Activated effector memory CD4-positive, alpha-beta T cell treated with anti-CD3 and anti-CD28 coated beads, Interleukin-2, amount 50 U/mL, for 16 hours (primary cell): ENCODE results near the gene CCDC107.

Experiments used
- DNase-seq: peaks from one replicate; pipeline ENCODE4 v3.0.0-alpha.2; 2020

Gene CCDC107

DNA sequence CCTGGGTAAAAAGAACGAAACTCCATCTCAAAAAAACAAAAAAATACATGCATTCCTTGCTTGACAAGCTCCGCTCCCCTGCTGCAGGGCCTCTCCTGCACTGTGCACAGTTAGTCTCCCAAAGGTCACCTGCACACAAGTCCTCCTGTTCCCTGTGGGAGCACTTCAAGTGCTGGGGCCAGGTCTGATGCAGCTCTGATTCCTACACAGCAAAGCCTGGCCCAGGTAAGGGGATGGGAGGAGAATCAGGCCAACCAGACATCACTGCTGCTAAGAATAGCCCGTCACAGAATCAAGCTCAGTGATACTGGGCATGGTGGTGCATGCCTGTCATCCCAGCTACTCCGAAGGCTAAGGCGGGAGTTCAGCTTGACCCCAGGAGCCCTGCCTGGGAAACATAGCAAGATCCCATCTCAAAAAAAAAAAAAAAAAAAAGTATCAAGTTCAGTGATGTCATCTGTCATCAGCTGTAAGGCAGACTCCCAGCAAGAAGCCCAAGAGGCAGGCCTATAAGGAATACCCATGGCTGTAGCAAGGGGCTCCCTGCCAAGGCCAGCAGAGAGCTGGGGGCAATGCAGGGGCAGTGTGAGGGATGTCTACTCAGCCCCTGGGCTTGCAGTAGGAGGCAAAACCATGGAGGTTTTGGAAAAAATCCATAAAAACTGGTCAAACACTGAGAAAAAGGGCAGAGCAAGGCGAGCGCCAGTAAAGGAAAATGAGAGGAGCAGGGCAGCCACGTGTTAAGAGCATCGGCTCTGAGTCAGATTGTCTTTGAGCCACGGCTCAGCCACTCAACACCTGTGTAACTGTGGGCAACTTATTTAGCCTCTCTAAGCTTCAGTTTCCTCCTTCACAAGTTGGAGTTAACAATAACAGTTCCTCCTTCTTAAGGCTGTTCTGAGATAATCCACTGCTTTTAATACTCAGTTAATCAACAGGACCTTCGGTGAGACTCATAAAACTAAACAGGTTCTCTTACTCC, 28.4 kb downstream of the CCDC107 start:
- DNase-seq: no peak

DNA sequence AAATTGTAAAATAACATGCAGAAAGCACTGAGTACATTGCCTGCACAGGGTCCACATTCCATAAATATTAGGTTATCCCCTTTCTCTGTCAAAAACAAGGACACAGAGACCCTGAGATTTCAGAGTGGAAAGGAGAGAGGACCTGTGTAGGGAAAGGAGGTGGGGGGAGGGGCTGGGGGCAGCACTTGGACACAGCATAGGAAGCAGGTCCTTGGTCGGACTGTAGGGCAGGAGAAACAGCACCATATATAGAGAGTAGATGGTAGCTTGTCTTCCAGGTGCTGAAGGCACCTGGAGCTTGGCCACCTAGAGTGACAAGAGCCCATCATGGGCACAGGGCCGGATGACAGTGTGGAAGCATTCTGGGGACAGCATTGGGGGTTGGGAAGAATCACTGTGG, 29.2 kb downstream of the CCDC107 start:
- DNase-seq: no peak

DNA sequence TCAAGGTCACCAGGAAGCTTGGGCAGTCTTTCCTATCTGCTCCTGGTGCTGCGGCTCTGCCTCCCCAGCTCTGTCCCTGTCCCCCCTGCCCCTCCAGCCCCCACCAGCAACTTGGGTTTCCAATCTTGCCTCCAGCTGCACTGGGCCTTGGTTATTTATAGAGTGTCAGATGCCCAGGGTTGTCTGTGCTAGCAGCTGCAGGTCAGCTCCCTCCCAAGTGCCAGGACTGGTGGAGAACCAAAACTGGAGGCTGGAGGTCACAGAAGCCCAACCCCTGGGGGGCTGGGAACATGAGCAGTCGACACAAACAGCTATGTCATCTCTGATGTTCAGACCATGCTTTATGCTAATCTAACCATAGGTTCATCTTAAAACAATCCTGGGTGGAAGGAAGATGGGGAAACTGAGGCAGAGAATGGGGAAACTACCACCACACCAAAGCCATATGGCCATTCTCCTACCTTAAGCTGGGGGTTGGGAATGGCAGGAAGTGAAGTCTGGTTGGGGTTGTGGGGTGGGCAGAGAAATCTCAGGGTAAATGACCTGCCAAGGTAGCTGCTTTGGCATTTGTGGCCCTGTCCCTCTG, 30.0 kb downstream of the CCDC107 start:
- no peak for DNase-seq

DNA sequence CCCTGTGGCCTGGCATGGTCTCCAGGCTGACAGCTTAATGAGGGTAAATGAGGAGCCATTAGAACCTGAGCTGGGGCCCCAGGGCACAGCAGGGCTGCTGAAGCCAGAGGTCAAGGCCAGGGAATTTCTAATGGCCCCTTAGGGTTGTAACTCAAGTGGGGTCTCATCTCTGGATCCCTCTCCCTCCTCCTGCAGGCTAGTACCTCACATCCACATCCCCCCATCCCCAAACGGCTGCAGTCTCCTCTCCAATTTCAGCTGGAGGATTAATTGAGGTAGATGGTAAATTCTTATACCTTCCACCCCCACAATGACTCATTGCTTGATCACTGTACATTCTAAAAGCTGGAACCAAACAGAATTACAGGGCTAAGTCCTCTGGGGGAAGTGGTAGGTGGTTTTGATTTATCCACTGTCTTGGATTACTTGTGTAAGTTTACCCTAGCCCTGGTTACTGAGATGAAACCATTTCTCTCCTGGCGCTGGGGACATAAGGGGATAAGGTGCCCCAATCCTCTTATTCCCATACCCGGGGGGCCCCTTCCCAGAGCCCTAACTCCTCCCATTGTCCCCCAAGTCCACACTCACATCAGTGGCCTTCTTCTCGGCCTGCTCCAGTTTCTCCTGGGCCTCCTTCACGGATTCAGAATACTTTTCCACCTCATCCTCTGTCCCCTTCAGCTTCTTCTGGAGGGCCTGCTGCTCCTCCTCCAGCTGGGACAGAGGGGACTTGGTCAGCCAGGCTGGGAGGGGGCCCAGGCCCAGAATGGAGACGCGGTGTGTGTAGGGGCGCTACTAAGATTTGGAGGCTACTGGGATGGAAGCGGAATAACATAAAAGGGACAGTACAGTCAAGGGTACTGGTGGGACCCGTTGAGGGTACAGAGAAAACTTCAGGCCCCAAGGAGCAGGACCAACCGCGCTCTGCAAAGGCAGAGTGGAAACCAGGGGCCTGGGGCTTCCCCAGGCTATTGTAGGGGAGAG, 30.8 kb downstream of the CCDC107 start:
- no peak for DNase-seq

DNA sequence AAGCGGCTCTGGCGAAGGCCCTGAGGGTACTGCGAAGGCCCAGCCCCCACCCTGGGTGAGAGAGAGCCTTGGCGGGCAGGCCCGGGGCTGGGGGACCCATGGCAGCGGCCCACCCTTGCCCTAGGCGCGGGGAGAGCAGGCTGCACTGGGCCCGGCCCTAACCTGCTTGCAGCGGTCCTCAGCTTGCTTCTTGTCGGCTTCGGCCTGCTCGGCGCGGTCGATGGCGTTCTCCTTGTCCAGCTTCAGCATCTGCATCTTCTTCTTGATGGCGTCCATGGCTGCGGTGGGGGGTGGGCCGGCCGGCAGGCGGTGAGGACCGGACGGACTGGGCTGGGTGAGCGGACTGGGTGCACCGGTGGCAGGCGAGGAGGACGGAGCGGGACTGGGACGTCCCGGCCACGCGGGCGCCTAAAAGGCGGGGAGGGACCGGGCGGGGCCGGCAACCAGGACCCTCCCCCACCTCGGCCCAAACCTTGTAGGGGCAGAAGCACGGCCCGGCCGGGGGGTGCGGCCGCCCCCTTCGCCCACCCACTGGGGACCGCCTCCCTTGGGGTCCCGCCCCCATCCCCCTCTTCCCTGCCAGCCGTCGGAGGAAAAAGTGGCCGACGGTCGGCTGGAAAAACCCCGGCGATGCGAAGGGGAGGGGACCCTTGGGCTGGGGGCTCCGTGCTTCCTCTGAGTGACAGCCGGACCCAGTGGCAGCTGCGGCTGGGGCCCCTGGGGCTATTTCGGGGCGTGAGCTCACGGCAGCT, 31.6 kb downstream of the CCDC107 start, which contains the start of gene TPM2:
Gene TPM2, minus strand, starts transcription at position 384 of the 752 bp plus-strand sequence. Its CDS starts 108 bp downstream, at position 276.
- DNase-seq: no peak

DNA sequence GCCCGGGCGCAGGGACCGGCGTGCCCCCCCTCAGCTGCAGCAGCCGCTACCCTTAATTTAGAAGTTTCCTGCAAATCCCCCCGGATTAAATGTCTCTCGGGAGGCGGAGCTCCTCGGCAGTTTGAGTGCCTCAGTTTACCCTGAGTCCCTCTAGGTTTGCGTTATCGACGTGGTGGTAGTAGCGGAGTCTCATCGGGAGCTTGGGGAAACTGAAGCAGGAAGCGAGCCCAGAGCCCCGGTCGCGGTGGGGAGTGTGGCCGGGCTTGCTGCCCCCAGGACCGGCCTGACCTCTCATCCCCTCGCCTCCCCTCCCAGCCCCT, 32.2 kb downstream of the CCDC107 start:
- DNase-seq: no peak

DNA sequence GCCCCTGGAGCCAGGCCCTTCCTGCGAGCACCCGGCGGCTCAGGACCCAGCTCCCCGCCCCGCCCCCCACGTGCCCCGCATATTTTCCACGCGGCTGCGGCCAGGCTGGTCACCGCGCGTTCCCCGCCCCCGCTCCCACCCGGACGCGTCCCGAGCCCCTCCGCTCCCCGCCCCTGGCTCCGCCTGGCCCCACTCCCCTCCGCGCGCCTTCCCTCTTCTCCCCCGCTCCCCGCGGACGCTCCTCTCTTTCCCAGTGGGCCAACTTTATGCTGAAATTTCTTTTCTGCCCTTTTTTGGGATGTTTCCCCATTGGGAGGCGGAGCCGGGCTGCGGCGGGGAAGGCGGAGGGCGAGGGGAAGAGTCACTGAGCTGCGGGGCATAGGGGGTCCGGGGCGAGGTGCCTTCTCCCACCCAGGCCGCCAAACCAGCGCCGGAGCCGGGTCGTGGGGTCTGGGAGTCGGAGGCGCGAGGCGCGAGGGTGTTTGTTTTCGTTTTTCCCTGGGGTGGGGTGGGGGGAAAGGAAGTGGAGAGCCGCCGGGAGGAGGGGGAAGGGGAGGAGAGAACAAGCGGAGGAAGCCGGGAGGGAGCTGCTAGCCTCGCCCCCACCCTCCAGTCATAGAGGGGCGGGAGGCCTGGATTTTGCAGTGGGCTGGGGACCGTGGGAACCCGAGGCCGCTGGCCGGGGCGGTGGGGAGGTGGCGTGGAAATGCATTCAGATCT, 32.7 kb downstream of the CCDC107 start:
- peak; percentile 79 for DNase-seq

DNA sequence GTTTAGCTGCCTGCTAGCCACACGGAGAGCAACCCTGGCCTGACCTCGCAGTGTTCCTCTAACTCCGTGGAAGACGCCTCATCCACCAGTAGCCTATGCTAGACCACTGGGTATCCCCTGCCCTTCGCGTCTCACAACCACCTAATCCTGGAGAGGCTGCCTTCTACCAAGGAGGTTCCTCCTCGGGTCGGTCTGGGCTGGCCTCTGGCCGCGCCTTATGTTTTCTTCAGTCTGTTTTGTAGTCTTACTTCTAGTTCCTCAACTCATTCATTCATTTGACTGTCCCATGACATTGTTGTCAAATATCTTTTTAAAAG, 33.2 kb downstream of the CCDC107 start:
- DNase-seq: no peak

DNA sequence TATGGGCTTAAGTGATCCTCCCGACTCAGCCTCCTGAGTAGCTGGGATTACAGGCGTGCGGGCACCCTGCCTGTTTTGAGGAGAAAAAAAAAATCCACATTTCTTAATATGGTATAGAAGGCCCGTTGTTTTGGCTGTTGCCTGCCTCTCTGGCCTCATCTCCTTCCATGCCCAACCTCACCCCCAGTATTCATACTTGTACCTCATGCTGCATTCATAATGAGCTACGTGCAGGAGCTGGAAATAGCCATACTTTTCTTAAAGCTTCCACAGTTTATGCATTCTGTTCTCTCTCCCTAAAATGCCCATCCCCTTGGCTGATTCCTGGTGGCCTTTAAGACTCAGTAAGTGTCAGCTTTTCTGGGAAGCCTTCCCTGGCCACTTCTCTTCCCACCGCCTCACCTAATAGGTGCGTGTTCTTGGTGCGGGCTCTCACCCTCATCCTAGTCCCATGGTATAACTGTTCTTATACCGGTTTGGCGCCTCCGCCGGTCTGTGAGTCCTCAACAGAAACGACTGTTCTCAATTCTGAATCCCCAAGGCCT, 33.7 kb downstream of the CCDC107 start:
- DNase-seq: no peak

DNA sequence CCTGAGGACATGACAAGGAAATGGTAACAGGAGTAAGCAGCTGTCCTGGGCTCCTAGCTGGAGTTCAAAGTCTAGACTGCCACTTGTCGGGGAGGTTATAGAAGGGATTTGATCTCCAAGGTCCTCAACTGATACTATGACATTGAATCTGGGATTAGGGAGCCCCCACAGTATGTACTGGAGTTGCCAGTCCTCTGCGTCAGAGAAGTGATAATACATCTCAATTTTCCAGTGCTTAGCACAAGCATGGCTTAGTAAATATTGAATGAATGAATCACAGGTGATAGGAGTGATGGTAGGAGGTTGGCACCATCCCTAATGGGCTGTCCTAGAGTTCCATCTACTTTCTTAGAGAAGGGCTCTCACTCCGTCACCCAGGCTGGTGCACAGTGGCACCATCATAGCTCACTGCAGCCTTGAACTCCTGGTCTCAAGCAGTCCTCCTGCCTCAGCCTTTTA, 37.9 kb downstream of the CCDC107 start:
- no peak for DNase-seq

DNA sequence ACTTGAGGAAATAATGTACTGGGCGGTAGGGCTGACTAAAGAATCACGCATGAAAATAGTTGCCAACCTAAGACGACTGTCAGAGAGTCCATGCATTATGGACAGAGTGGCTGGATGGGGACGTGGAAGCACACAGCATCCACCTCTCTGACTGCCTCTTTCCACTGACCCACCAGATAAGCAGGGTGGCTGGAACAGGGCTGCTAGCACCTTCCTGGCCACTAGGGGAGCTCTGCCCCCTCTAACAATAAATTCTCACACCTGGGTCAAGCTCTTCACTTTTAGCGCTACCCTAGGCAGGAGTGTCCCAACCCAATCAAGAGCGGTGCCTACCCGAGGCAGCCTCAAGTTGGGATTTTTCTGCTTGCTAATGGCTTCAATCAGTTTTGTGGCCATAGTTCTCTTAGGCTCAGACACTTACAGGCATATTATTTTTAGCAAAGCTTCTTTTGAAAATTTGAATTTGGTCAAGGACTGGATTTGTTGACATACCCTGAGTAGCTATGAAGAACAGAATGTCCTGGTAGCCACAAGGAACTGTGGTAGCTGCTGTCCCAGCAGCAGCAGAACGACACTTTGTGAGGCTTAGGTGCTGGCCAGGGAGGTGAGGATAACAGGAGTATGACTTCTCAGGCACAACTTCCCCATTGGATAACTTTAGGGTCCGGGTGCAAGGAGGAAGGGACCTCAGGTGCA, 38.6 kb downstream of the CCDC107 start:
- peak; percentile 85 for DNase-seq

DNA sequence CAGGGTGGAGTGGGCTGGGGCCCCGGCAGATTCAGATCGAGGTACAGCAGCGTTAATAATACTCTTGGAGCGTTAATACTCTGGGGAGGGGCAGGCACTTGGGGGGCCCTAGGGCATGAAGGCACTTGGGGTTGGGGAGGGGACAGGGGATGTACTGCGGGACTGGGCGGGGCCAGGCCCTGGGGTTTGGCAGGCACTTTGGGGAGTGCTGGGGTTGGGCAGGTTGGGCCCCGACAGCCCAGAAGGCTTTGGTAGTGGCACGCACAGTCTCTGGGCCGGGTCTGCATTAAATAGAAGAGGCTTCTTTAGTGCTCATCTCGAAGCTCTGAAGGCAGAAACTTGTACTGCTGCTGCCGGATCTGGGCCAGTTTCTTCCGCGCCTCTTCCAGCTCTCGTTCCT, 39.4 kb downstream of the CCDC107 start:
- no peak for DNase-seq

DNA sequence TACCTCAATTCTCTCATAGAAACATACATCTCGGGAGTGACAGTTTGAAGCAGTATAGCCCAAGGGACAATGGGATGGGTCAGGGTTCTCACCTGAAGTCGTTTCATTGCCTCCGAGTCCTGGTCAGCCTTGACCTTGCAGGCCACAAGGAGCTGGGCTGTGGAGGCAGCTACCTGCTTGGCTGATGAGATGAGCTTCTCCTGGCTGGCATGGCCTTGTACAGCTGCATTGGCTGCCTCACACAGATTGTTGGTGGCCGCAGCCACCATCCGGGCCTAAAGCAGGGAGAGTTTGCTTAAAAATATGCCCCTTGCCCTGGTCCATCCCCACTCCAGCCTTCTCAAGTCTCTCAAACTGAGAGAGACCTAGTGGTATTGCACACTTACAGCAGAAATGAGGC, 40.1 kb downstream of the CCDC107 start:
- DNase-seq: no peak

DNA sequence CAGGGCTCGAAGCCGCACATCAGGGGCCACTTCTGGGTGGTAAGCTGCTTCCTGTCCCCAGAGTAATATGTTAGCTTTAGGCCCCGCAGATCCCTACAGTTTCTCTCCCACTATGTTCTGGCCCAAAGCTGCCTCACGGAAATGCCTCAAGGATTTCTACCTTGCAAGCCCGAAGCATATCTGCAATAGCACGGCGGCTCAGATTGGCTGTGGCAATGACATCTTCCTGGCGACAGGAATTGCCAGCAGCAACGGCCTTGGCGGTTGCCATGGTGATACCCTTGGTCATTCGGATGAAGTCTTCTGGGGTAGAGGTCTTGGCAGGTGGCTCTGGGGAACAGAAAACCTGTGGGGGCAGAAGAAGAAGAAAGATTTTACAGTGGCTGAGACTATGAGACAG, 41.9 kb downstream of the CCDC107 start:
- no peak for DNase-seq

DNA sequence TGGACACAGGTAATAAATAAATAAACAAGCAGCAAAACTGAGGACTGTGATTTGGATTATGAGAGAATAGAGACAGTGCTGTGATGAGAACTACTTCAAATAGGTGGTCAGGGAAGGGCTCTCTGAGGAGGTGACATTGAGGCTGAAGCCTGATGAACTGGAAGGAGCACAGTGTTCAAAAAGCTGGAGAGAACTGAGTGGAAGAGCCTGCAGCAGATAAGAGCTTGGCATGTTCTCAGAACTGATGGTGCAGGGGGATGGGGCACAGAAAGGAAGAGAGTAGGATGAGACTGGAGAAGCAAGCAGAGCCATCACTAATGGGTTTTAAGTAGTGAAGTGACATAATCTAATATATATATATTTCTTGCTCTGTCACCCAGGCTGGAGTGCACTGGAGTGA, 42.9 kb downstream of the CCDC107 start:
- no peak for DNase-seq

DNA sequence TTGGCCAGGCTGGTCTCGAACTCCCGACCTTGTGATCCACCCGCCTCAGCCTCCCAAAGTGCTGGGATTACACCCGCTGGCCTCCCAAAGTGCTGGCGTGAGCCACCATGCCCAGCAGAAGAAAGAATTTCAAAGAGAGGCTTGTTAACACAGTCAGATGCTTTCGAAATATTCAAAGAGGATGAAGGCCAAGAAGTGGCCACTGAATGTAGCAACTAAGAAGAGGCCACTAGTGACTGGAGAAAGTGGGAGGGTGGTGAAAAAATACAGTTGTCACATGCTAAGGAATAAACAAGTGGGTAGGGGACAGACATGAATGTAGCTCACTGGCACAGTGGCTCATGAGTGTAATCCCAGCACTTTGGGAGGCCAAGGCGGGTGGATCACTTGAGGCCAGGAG, 44.6 kb downstream of the CCDC107 start:
- DNase-seq: no peak

DNA sequence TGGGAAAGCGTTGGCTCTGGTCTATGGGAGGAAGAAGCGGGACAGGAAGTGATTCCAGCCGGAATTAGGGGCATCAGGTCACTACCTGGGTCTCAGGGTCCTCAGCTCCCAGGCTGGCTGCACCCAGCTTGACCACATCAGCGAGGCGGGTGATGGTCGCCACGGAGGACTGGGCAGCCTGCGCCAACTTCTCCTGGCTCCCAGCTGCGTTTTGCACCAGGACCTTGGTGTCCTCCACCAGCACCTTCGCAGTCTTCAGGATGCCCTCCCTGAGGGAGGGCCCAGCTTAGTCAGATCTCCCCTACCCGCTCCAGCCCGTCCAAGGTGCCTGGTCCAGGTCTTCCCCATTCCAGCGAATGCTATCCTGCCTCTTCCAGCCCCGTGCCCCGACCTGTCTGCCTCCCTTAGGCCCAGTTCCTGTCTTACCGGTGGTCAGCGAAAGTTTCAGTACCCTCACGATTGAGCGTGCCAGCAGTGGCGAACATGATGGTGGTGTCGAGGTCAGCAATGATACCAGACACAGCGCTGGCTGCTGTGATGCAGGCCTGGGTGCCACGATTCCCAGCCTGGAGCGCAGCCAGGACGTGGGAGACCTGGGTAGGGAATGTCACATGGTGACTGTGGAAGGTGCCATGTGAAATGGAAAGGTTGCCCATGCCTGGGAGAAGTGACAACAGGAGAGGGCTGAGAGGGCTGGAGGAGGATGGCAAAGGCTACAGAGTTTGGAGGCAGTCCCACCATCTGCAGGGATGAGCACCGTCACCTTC, 46.0 kb downstream of the CCDC107 start:
- no peak for DNase-seq

DNA sequence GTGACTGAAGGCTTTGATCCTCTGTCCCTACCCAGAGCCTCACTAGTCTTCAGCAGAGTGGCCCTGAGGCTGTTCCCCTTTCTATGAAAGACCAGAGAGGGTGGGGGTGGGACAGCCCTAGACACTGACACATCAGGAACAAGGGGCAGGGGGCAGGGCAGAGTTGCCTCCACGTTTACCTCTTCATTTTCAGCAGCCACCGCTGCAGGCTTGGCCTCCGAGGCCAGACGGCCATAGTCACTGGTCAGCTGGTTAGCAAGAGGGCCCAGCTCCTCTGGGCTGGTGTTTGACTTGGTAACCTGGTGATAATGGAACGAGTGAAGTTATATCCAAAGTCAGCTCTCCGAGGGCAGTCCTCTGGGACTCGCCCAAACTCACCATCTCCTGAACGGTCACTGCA, 47.3 kb downstream of the CCDC107 start:
- no peak for DNase-seq

DNA sequence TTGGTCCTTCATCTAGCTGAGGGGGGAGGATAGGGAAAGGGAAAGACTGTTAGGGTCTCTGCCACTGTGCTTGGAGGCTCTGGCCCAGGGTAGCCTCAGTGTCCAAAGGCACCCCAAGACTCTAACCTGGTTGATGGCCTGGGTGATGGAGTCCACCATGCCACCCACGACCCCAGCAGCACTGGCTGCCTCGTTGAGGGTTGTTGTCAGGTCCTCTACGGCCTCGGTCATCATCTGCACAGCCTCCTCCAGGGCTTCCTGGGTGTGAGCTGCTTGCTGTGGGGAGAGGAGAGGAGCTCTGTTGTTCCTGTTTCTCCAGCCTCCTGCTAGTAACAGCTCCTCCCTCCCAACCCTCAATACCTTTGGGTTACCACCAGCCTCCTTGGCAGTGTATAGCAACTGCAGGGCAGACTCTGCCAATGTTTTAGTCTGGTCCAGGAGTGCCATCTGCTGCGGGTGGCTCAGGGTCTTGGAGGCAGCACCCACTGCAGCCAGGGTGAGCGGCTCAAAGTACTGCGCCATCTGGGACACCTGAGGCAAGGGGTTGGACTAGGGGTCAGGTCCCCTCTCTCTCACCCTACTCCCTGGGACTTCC, 47.8 kb downstream of the CCDC107 start:
- DNase-seq: no peak

DNA sequence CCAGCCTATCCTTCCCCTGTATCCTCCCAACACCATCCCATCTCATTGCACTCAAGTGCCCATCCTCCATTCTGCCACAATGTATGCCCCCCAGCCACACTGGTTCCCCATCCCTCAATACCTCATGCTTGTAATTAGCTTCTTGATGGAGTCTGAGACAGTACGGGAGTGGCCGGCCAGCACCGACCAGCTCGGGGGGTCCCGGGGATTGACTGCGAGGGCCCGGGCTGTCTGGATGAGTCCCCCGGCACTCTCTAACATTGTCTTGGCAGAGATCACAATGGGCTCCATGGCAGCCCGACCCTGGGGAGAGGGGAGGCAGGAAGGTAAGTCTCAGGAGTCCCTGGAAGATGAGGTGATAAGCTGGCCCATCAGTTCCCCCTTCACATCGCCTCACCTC, 48.9 kb downstream of the CCDC107 start:
- DNase-seq: no peak
